ENCODE measurements around the gene S1PR5.

S1PR5 gene

DNA sequence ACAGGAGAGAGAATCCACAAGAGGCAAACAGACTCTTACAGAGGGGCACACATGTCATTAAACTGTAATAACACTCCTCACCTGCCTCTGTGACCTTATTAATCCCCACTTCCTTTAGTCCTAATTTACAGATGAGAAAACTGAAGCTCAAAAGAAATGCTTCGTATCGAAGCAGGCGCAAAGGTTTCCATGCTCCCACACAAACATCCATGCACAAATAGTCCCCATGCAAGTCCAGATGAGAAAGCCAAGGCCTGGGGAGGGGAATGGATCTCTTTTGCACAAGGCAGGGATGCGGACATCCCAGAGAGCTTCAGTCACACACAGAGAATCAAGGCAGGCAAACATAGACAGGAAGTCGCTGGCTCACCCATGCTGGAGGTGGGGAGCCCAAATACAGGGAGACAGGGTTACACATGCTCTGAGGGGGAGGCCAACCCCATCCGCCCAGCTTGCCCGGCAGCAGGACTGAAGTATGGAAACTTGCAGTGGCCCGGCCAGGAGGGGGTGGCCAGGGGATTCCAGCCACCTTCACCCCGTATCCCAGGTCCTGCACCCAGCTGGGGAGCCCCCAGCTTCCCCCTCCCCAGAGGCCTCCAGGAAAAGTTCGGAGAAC is 468 bp downstream of the S1PR5 start:
- Histone ChIP-seq H3K4me1 (ENCODE audit: control insufficient read depth, insufficient read depth, low read length) (peaks cover 13% of the 10 kb centered on the region), H3K36me3 (ENCODE audit: control insufficient read depth, insufficient read depth, low read length) (no peaks in the 10 kb centered on the region), H3K9me3 (ENCODE audit: control insufficient read depth, low read length) (no peaks in the 10 kb centered on the region), H3K4me3 (ENCODE audit: insufficient read depth, low read depth, low read length) (peak overlapping the region; percentile 34), H3K27ac (ENCODE audit: insufficient read depth, low read depth, low read length, poor library complexity, severe bottlenecking) (no peak overlapping the region), H3K27me3 (ENCODE audit: control insufficient read depth, insufficient read depth, low read length, poor library complexity, severe bottlenecking) (peaks cover 79% of the 10 kb centered on the region)
- 53 to 54% methylated on average over 10 of the region's 10 CpGs for WGBS, 2 experiments

- H3K4me1 ChIP-seq (ENCODE audit: control insufficient read depth, insufficient read depth, low read length), result peaks cover 13% of the 10 kb centered on the region
- no peak overlapping the region for H3K4me3 ChIP-seq (ENCODE audit: insufficient read depth, low read depth, low read length)
- H3K27ac ChIP-seq (ENCODE audit: insufficient read depth, low read depth, low read length, poor library complexity, severe bottlenecking), result no peak overlapping the region
- H3K27me3 ChIP-seq (ENCODE audit: control insufficient read depth, insufficient read depth, low read length, poor library complexity, severe bottlenecking), result peaks cover 83% of the 10 kb centered on the region
- H3K36me3 ChIP-seq (ENCODE audit: control insufficient read depth, insufficient read depth, low read length), result no peaks in the 10 kb centered on the region
- WGBS, 2 experiments, result 92% methylated on average over 5 of the region's 5 CpGs
- H3K9me3 ChIP-seq (ENCODE audit: control insufficient read depth, low read length), result no peaks in the 10 kb centered on the region
Measured at GRCh38 chr19:10516064-10516385, 1.2 kb downstream of the S1PR5 start.

GRCh38 chr19:10514211-10515145 is 2.8 kb downstream of the S1PR5 start:
- Histone ChIP-seq H3K27me3 (ENCODE audit: control insufficient read depth, insufficient read depth, low read length, poor library complexity, severe bottlenecking) (peaks cover 86% of the 10 kb centered on the region), H3K27ac (ENCODE audit: insufficient read depth, low read depth, low read length, poor library complexity, severe bottlenecking) (no peak overlapping the region), H3K4me3 (ENCODE audit: insufficient read depth, low read depth, low read length) (peak overlapping the region; percentile 11), H3K36me3 (ENCODE audit: control insufficient read depth, insufficient read depth, low read length) (no peaks in the 10 kb centered on the region), H3K4me1 (ENCODE audit: control insufficient read depth, insufficient read depth, low read length) (peaks cover 13% of the 10 kb centered on the region), H3K9me3 (ENCODE audit: control insufficient read depth, low read length) (no peaks in the 10 kb centered on the region)
- 9 to 12% methylated on average over 107 of the region's 107 CpGs for WGBS, 2 experiments

GRCh38 chr19:10513223-10513622 is 4.0 kb downstream of the S1PR5 start:
- WGBS, 2 experiments, result 87 to 88% methylated on average over 7 of the region's 7 CpGs
- H3K4me3 ChIP-seq (ENCODE audit: insufficient read depth, low read depth, low read length), result no peak overlapping the region
- H3K27ac ChIP-seq (ENCODE audit: insufficient read depth, low read depth, low read length, poor library complexity, severe bottlenecking), result no peak overlapping the region
- H3K27me3 ChIP-seq (ENCODE audit: control insufficient read depth, insufficient read depth, low read length, poor library complexity, severe bottlenecking), result peaks cover 73% of the 10 kb centered on the region
- H3K9me3 ChIP-seq (ENCODE audit: control insufficient read depth, low read length), result no peaks in the 10 kb centered on the region
- H3K4me1 ChIP-seq (ENCODE audit: control insufficient read depth, insufficient read depth, low read length), result peaks cover 8% of the 10 kb centered on the region
- no peaks in the 10 kb centered on the region for H3K36me3 ChIP-seq (ENCODE audit: control insufficient read depth, insufficient read depth, low read length)

- peaks cover 44% of the 10 kb centered on the region for H3K27me3 ChIP-seq (ENCODE audit: control insufficient read depth, insufficient read depth, low read length, poor library complexity, severe bottlenecking)
- WGBS, 2 experiments, result 21% methylated on average over 15 of the region's 15 CpGs
Measured at GRCh38 chr19:10510301-10510802, 6.9 kb downstream of the S1PR5 start.

DNA sequence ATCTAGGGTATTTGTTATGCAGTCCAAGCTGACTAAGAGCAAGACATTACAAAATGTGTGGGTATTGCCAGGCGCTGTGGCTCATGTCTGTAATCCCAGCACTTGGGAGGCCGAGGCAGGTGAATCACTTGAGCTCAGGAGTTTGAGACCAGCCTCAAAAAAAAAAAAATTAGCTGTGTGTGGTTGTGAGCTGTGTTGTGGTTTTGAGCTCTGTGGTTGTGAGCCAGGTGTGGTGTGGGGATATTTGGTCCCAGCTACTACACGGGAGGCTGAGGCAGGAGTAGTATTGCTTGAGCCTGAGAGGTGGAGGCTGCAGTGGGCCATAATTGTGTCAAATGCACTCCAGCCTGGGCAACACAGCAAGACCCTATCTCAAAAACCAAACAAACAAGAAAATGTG is 8.5 kb downstream of the S1PR5 start:
- Histone ChIP-seq H3K36me3 (ENCODE audit: control insufficient read depth, insufficient read depth, low read length) (no peaks in the 10 kb centered on the region), H3K9me3 (ENCODE audit: control insufficient read depth, low read length) (no peaks in the 10 kb centered on the region), H3K27ac (ENCODE audit: insufficient read depth, low read depth, low read length, poor library complexity, severe bottlenecking) (no peak overlapping the region), H3K4me1 (ENCODE audit: control insufficient read depth, insufficient read depth, low read length) (no peaks in the 10 kb centered on the region), H3K4me3 (ENCODE audit: insufficient read depth, low read depth, low read length) (no peak overlapping the region), H3K27me3 (ENCODE audit: control insufficient read depth, insufficient read depth, low read length, poor library complexity, severe bottlenecking) (peaks cover 29% of the 10 kb centered on the region)
- 90 to 94% methylated on average over 3 of the region's 3 CpGs for WGBS, 2 experiments

More at GRCh38 chr19:10510301-10510802, 6.9 kb downstream of the S1PR5 start:
- H3K9me3 ChIP-seq (ENCODE audit: control insufficient read depth, low read length), result no peaks in the 10 kb centered on the region
- H3K4me3 ChIP-seq (ENCODE audit: insufficient read depth, low read depth, low read length), result no peak overlapping the region
- H3K4me1 ChIP-seq (ENCODE audit: control insufficient read depth, insufficient read depth, low read length), result peaks cover 4% of the 10 kb centered on the region
- no peak overlapping the region for H3K27ac ChIP-seq (ENCODE audit: insufficient read depth, low read depth, low read length, poor library complexity, severe bottlenecking)
- no peaks in the 10 kb centered on the region for H3K36me3 ChIP-seq (ENCODE audit: control insufficient read depth, insufficient read depth, low read length)

GRCh38 chr19:10508036-10508435 is 9.2 kb downstream of the S1PR5 start:
- Histone ChIP-seq H3K4me1 (ENCODE audit: control insufficient read depth, insufficient read depth, low read length) (no peaks in the 10 kb centered on the region), H3K9me3 (ENCODE audit: control insufficient read depth, low read length) (no peaks in the 10 kb centered on the region), H3K4me3 (ENCODE audit: insufficient read depth, low read depth, low read length) (no peak overlapping the region), H3K36me3 (ENCODE audit: control insufficient read depth, insufficient read depth, low read length) (no peaks in the 10 kb centered on the region), H3K27me3 (ENCODE audit: control insufficient read depth, insufficient read depth, low read length, poor library complexity, severe bottlenecking) (peaks cover 29% of the 10 kb centered on the region), H3K27ac (ENCODE audit: insufficient read depth, low read depth, low read length, poor library complexity, severe bottlenecking) (no peak overlapping the region)
- WGBS, 2 experiments, result 88 to 91% methylated on average over 16 of the region's 16 CpGs

DNA sequence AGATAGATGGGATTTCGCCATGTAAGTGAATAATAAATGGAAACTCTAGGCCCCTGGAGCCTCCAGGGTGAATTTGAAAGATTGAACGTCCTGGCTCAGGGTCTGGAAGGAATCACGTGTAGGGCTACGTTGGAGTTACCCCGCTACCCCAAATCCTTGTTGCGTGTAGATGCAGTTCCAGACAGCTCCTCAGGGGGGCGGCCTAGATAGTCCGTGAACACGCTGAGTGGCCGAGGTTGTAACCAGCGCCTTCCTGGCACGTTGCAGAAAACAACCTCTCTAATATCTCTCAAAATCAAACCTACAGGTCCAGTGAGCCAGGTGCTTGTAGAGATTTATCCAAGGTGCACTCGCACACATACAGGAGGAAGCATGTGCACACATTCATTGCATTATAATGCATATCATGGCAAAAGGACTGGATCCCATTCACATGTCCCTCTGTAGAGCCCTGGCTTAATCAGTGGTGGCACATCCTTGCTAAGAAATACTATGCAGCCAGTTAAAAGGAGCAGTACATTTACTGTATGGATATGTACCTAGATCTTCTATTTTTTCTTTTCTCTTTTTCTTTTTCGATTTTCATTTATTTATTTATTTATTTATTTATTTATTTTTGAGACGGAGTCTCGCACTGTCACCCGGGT is 11.5 kb downstream of the S1PR5 start:
- Histone ChIP-seq H3K36me3 (ENCODE audit: control insufficient read depth, insufficient read depth, low read length) (no peaks in the 10 kb centered on the region), H3K4me1 (ENCODE audit: control insufficient read depth, insufficient read depth, low read length) (peaks cover 5% of the 10 kb centered on the region), H3K27ac (ENCODE audit: insufficient read depth, low read depth, low read length, poor library complexity, severe bottlenecking) (no peak overlapping the region), H3K27me3 (ENCODE audit: control insufficient read depth, insufficient read depth, low read length, poor library complexity, severe bottlenecking) (peaks cover 13% of the 10 kb centered on the region), H3K4me3 (ENCODE audit: insufficient read depth, low read depth, low read length) (no peak overlapping the region), H3K9me3 (ENCODE audit: control insufficient read depth, low read length) (no peaks in the 10 kb centered on the region)
- 30 to 31% methylated on average over 16 of the region's 17 CpGs for WGBS, 2 experiments

- peaks cover 10% of the 10 kb centered on the region for H3K27me3 ChIP-seq (ENCODE audit: control insufficient read depth, insufficient read depth, low read length, poor library complexity, severe bottlenecking)
- WGBS, 2 experiments, result 9 to 10% methylated on average over 73 of the region's 73 CpGs
- peaks cover 5% of the 10 kb centered on the region for H3K4me1 ChIP-seq (ENCODE audit: control insufficient read depth, insufficient read depth, low read length)
- peaks cover 16% of the 10 kb centered on the region for H3K36me3 ChIP-seq (ENCODE audit: control insufficient read depth, insufficient read depth, low read length)
- peak within 1 kb of the TSS; percentile 79 for H3K4me3 ChIP-seq (ENCODE audit: insufficient read depth, low read depth, low read length)
- H3K27ac ChIP-seq (ENCODE audit: insufficient read depth, low read depth, low read length, poor library complexity, severe bottlenecking), result peak within 1 kb of the TSS; percentile 77
- H3K9me3 ChIP-seq (ENCODE audit: control insufficient read depth, low read length), result no peaks in the 10 kb centered on the region
Measured at GRCh38 chr19:10503002-10503789, 14.1 kb downstream of the S1PR5 start, which contains the start of gene KEAP1. KEAP1 (minus strand) TSS chr19:10503356; CDS start chr19:10500033, 3,323 bp downstream.
